ENCODE data around the gene PPP6R2. TPM values are rescaled to one million over a fixed set of nuclear protein-coding genes. Genes with fewer than 3 reads are reported as not detected.

The PPP6R2 gene
- total RNA-seq, 1 experiment from 2014 or later: 49.2 TPM

GRCh38 chr22:50481440-50482106, 138.4 kb downstream of the PPP6R2 start, which contains the start of gene ADM2:
TSS of gene ADM2 (plus strand) at chr22:50481543. CDS start at chr22:50481848, 305 bp downstream.
- CTCF ChIA-PET: no interaction called here
- Histone ChIP-seq H3K4me2 (peak within 1 kb of the TSS; percentile 96), H3K79me2 (ENCODE audit: low read depth) (no peaks in the 10 kb centered on the region), H3K27ac (no peak within 1 kb of the TSS), H3F3A (ENCODE audit: insufficient read depth, low read depth) (peaks cover 33% of the 10 kb centered on the region), H3K4me3 (peak within 1 kb of the TSS; percentile 87), H3K27me3 (ENCODE audit: insufficient read depth, low read depth) (no peaks in the 10 kb centered on the region), H4K20me1 (ENCODE audit: insufficient read depth) (peaks cover 9% of the 10 kb centered on the region), H3K9me2 (ENCODE audit: insufficient read depth) (no peaks in the 10 kb centered on the region), H3K9me3 (ENCODE audit: insufficient read depth, low read depth) (no peaks in the 10 kb centered on the region), H2AFZ (peak within 1 kb of the TSS; percentile 77), H3K36me3 (ENCODE audit: low read depth) (peaks cover 7% of the 10 kb centered on the region), H3K4me1 (replicated peaks; ENCODE audit: insufficient read depth) (peaks cover 13% of the 10 kb centered on the region; the same call in 1 of the 2 replicates)
- POLR2A ChIA-PET (ENCODE audit: unreplicated experiment): no interaction called here
- no TSS peak for BruUV-seq (replicated peaks)
- TF ChIP-seq CTCF (conservative IDR thresholded peaks at IDR 0.05) (no peak), EZH2 (IDR thresholded peaks at IDR 0.05; ENCODE audit: low read depth) (no peak)
- peak in 1 of 2 experiments; percentile 47 for DNase-seq
- intact Hi-C loops (cut with micrococcal nuclease; ENCODE audit: unreplicated experiment): no loop called here

GRCh38 chr22:50482107-50483074, 139.3 kb downstream of the PPP6R2 start:
- no peaks in the 10 kb centered on the region for H3K9me2 ChIP-seq (ENCODE audit: insufficient read depth)
- peaks cover 29% of the 10 kb centered on the region for H3F3A ChIP-seq (ENCODE audit: insufficient read depth, low read depth)
- TSS peak; percentile 30 for BruUV-seq (replicated peaks)
- TF ChIP-seq CTCF (conservative IDR thresholded peaks at IDR 0.05) (no peak), EZH2 (IDR thresholded peaks at IDR 0.05; ENCODE audit: low read depth) (no peak)
- DNase-seq: no peak
- H3K36me3 ChIP-seq (ENCODE audit: low read depth): peaks cover 7% of the 10 kb centered on the region
- H3K79me2 ChIP-seq (ENCODE audit: low read depth): no peaks in the 10 kb centered on the region
- ChIA-PET POLR2A (ENCODE audit: unreplicated experiment) (no interaction called here), CTCF (no interaction called here)
- H4K20me1 ChIP-seq (ENCODE audit: insufficient read depth): peaks cover 9% of the 10 kb centered on the region
- H3K27ac ChIP-seq: no peak overlapping the region
- peaks cover 17% of the 10 kb centered on the region; the same call in 1 of the 2 replicates for H3K4me1 ChIP-seq (replicated peaks; ENCODE audit: insufficient read depth)
- peak overlapping the region; percentile 77 for H2AFZ ChIP-seq
- no peaks in the 10 kb centered on the region for H3K27me3 ChIP-seq (ENCODE audit: insufficient read depth, low read depth)
- H3K4me2 ChIP-seq: peak overlapping the region; percentile 96
- peak overlapping the region; percentile 87 for H3K4me3 ChIP-seq
- H3K9me3 ChIP-seq (ENCODE audit: insufficient read depth, low read depth): no peaks in the 10 kb centered on the region
- intact Hi-C loops (cut with micrococcal nuclease; ENCODE audit: unreplicated experiment): no loop called here

GRCh38 chr22:50483106-50483505, 140.0 kb downstream of the PPP6R2 start:
- peak overlapping the region; percentile 96 for H3K4me2 ChIP-seq
- no peaks in the 10 kb centered on the region for H3K9me3 ChIP-seq (ENCODE audit: insufficient read depth, low read depth)
- H3K4me1 ChIP-seq (replicated peaks; ENCODE audit: insufficient read depth): peaks cover 17% of the 10 kb centered on the region; the same call in 1 of the 2 replicates
- TF ChIP-seq CTCF (conservative IDR thresholded peaks at IDR 0.05): no peak
- TF ChIP-seq EZH2 (IDR thresholded peaks at IDR 0.05; ENCODE audit: low read depth): no peak
- intact Hi-C loops (cut with micrococcal nuclease; ENCODE audit: unreplicated experiment): no loop called here
- H3K4me3 ChIP-seq: peak overlapping the region; percentile 87; the same call in 1 of the 2 replicates
- no TSS peak for BruUV-seq (replicated peaks)
- H3F3A ChIP-seq (ENCODE audit: insufficient read depth, low read depth): peaks cover 29% of the 10 kb centered on the region
- H3K9me2 ChIP-seq (ENCODE audit: insufficient read depth): no peaks in the 10 kb centered on the region
- ChIA-PET POLR2A (ENCODE audit: unreplicated experiment) (no interaction called here), CTCF (no interaction called here)
- peaks cover 7% of the 10 kb centered on the region for H3K36me3 ChIP-seq (ENCODE audit: low read depth)
- H2AFZ ChIP-seq: no peak overlapping the region
- no peaks in the 10 kb centered on the region for H3K79me2 ChIP-seq (ENCODE audit: low read depth)
- no peaks in the 10 kb centered on the region for H3K27me3 ChIP-seq (ENCODE audit: insufficient read depth, low read depth)
- DNase-seq: no peak
- H4K20me1 ChIP-seq (ENCODE audit: insufficient read depth): peaks cover 9% of the 10 kb centered on the region
- H3K27ac ChIP-seq: no peak overlapping the region
